HG03460 (cell line): ENCODE measurements around the gene CD8B2.
"Not testable (repeated sequence)": the region's sequence is repeated elsewhere in the genome, so short reads cannot be mapped to it uniquely, and the experiment has no call there.

Experiments
- ATAC-seq: cut with Tn5 transposase; IDR thresholded peaks from one replicate; pipeline ENCODE4 v1.9.1; 2021; ENCODE audit not compliant: unreplicated experiment

Gene CD8B2

DNA sequence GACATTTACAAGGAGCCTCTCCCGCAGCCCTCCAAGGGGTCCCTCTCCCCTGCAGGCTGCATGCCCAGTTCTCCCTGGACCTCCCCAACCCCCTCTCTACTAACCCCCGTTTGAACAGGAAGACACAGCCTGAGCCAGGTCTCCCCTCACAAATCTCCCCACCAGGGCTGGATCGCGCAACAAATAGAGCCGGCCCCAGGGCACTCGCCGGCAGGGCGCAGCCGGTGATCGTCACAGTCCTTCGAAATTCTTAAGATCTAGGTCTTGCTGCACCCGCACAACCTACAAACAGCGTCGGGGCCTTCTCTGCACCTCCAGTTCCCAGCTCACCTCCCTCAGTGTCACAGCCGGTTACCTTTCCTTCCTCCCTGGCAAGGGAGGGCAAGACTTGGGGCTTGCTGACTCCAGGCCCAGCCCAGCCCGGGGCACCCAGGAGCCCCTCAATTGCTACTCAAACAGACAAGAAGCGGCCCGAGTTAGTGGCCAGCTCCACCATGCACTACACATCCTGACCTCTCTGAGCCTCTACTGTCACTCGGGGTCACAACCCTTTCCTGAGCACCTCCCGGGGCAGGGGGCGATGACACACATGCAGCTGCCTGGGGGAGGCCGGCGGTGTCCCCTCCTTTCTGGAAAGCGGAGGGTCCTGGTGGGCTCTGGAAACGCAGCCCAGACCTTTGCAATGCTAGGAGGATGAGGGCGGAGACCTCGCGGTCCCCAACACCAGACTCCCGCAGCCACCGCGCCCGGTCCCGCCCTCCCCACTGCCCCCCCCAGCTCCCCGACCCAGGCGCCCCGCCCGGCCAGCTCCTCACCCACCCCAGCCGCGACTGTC is at the start of gene CD8B2:
TSS of gene CD8B2 (plus strand) at position 814 of the 835 bp plus-strand sequence. CDS start 63 bp downstream, outside the sequence.
- ATAC-seq, result not testable (repeated sequence)

DNA sequence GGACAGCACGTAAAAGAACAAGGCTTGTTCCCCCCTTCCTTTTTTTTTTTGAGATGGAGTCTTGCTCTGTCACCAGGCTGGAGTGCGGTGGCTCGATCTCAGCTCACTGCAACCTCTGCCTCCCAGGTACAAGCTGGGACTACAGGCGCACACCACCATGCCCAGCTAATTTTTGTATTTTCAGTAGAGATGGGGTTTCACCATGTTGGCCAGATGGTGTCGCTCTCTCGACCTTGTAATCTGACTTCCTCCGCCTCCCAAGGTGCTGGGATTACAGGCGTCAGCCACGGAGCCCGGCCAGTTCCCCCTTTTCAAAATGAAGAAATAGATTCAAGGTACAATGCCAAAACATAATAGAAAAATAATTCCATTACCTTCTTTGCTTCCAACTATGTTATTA is 25.3 kb upstream of the CD8B2 start:
- ATAC-seq, result not testable (repeated sequence)

DNA sequence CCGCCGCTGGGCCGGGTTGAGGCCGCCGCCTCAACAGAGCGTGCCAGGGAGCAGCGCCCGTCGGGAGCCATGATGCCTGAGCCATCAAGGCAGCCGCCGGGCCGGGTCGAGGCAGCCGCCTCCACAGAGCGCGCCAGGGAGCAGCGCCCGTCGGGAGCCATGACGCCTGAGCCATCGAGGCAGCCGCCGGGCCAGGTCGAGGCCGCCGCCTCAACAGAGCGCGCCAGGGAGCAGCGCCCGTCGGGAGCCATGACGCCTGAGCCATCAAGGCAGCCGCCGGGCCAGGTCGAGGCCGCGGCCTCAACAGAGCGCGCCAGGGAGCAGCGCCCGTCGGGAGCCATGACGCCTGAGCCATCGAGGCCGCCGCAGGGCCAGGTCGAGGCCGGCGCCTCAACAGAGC is 19.6 kb upstream of the CD8B2 start:
- ATAC-seq, result not testable (repeated sequence)

DNA sequence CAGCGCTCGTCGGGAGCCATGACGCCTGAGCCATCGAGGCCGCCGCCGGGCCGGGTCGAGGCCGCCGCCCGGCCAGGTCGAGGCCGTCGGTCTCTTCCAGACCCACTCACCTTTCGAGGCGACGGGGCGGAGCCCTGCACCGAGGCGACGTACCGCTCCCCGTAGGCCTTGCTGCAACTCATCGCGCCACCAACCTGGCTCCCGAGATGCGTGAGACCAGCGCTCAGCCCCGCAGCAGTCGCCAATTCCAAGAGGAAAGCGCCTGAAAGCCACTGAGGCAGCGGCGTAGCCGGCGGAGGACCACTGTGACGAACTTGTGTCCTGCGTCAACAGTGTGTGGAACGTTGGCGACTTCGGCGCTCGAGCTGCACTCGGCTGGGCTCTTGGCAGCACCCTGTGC is 19.1 kb upstream of the CD8B2 start, which contains the start of gene RGPD3:
TSS of gene RGPD3 (minus strand) at position 307 of the 400 bp plus-strand sequence. CDS start at position 182, 125 bp downstream.
- not testable (repeated sequence) for ATAC-seq

DNA sequence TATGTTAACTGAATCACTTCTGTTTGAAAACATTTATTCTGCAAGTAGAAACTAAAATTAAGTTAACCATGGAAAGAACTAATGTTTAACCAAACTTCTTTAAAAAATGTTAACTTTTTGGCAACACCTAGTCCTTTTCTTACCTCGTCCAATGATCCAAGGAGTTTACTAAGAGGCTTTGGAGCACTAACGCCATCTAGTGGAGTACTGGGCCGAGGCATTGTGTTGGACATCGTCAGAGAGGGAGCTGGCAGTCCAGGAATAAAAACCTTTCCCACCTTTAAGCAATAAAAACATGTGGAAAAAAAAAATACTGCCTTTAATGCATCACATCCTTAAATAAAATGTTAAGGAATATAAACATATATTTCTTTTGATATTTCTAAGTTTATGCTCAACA is 16.5 kb upstream of the CD8B2 start:
- ATAC-seq, result not testable (repeated sequence)

DNA sequence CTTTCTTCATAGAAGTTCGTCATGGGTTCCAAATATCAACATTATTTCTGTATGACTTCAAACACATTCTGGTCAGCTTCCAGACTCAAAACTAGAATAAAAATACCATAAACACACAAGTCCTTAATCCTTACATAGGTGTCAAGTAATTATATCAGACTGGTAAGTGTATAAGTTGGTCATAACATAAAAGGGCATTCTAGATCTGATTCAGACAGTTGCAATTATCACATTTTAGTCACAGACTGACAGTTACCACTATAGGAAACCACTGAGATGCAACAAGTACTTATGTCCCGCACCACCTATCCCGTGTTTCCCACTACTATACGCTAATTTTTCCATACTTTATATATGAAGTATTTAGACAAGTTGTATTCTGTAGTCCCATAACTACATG is 9.5 kb upstream of the CD8B2 start:
- not testable (repeated sequence) for ATAC-seq

DNA sequence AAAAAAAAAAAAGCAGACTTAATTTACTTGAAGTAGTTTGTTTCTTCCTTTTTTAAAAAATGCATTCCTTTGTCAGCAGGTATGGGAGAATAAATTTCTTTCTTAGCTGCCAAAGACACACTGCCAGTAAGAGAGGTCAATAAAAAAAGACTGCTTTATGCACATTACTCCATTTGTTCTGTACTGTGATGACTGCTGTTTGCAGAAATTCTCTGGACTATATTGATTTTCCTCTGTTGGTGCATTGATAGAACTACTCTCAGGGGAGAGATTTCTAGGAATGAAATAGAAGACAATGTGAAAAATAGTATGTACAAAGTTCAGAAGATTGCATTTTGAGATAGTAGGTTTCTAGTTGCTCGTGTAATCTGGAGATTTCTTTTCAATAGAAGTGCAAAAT is 7.6 kb upstream of the CD8B2 start:
- not testable (repeated sequence) for ATAC-seq

DNA sequence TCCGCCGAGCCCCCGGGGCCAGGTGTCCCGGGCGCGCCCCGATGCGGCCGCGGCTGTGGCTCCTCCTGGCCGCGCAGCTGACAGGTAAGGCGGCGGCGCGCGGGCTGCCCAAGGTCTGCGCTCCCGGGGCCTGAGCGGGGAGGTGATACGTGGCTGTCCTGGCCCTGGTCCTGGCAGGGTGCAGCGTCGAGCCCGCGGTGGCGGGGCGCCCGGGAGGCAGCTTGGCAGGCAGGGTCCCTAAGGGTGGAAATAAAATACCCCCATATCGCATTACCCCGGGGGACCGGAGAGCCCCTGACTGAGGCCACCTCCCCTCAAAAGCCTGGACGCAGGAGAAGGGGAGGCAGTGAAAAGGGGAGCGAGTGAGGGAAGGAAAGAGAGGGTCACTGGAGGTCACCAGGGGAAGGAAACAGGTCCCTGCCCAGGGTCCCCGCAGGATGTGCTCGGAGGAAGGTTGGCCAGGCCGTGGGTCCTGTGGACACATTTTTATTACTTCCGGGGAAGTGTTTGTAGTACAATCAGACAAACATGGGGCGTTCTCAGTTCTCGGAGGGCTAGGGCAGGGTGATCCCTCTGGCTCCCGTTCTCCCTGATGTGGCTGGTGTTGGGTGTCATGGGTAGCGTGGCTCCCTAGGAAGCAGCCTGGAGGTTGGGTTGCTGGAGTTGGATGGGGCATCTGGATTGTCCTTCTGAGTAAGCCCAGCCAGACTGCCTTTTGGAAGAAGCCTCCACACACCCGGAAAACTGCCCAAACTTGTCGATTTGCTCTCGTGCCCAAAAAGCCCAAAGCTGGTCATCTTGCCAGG is 425 bp downstream of the CD8B2 start:
- ATAC-seq, result not testable (repeated sequence)

DNA sequence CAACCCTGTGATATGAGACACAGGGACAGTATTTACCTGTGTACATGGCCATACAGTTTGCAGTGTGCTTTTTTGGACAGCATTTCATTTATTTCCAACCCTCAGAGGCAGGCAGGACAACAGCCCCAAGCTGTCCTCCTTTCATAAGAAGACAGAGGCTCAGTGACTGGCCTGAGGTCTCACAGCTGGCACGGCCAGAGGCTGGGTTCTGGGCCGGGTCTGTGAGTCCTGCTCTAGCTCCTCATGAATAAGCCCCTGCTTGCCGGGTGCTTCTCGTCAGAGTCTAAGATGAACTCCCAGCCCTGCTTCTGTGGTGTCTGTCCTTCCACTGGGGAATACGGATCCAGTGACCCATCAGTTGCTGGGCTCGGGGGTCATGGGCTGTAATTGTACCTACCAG is 2.5 kb downstream of the CD8B2 start:
- ATAC-seq, result not testable (repeated sequence)

DNA sequence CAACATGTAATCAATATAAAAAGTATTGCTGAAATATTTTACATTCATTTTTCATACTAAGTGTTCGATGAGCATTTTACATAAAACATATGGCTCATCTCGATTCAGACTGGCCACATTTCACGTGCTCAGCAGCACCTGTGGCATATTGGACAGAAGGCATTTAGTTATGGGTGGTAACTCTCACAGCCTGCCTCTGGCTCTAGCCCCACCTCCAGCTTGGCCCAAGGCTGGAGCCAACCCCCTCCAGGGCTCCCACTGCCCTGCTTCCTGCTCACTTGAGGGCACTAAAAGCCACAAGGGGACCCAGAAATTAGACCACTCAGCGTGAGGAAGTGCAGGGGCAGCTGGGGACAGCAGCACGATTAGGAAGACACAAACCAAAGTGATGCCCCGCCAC is 5.2 kb downstream of the CD8B2 start:
- not testable (repeated sequence) for ATAC-seq

DNA sequence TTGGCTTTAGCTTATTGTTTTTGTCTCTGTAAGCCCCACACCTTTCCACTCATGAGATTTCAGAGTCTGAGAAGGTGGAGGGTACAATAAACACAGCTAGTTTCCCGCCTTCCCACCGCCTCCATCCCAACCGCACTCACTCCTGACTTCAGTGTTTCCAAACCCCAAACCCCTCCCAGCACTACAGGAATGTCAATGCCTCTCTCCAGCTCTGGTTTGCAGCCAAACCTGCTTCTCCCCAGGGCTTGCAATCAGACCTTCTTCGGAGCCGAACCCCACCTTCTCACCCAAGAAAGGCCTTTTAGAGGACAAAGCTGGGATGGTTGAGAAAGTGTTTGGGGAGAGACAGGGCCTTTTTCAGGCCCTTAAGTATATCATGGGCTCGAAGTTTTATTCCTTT is 5.7 kb downstream of the CD8B2 start:
- ATAC-seq, result not testable (repeated sequence)

DNA sequence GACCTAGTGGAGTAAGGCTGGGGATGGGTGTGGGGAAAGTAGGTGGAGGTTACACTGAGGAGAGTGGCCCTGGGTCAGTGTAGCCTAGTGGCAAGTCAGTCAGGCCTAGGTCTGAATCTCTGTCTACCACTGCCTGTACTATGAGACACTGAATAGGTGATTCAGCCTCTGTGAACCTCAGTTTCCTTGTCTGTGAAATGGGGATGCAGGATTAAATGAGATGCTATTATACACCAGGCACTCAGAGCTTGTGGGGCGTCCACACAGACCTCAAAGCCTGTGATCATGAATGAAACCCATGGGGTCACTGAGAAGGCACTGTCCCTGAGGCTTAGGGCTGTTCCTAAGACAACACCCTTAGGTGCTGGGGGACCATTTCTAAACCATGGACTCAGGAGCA is 11.4 kb downstream of the CD8B2 start:
- ATAC-seq, result not testable (repeated sequence)

DNA sequence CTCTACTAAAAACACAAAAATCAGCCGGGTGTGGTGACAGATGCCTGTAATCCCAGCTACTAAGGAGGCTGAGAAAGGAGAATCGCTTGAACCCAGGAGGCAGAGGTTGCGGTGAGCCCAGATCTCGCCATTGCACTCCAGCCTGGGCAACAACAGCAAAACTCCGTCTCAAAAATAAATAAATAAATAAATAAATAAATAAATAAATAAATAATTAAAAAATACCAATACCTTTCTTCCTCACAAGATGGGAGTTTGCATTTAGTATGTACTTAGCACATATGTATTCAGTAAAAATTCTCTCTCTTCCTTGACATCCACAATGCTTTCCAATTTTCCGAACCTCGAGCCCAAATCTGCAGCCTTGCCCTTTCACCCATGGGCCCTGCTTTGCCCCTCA is 13.2 kb downstream of the CD8B2 start:
- not testable (repeated sequence) for ATAC-seq

DNA sequence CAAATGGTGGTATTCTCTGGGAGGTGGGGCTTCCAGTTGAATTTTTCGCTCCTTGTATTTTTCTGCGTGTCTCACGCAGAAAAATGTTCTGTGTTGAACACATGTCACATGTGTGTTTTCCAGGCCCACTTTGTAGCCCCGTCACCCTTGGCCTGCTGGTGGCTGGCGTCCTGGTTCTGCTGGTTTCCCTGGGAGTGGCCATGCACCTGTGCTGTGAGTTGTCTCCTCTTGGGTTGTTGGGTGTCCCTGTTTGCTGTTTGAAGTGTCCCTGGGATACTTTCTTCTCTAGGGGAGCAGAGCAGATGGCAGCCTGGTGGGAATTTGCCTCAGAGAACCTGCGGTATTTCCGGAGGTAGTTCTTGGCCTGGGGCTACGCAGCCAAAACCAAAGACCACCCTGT is 15.2 kb downstream of the CD8B2 start:
- not testable (repeated sequence) for ATAC-seq

DNA sequence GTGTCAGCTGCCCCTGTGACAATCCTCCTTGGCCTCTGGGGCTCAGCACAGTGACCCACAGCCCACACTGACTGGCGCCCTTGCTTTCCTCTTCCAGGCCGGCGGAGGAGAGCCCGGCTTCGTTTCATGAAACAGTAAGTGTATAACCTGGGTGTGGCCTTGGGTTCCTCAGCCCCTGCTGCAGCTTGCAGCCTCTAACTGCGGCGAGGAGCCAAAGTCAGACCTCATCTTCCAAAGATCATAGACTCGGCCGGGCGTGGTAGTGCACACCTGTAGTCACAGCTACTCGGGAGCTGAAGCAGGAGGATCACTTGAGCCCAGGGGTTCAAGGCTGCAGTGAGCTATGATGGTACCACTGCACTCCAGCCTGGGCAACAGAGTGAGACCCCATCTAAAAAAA is 17.0 kb downstream of the CD8B2 start:
- not testable (repeated sequence) for ATAC-seq

DNA sequence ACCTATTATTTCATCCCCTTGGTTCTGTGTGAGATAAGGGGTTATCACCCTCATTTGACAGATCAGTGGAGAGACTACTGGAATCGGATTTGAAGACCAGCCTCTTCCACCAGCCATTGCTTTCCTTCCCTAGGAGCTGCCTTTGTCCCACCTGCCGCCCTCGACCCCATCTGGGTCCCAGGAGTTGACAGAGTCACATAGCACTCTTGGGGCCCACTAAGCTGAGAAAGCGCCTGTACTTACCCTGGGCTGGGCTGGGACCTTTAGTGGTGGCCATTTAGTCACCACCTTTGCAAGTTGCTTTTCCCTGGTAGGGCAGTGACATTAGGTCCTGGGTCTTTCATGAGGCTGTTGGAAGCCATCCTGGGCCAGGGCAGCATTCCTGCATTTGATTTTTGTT is 17.6 kb downstream of the CD8B2 start:
- not testable (repeated sequence) for ATAC-seq

DNA sequence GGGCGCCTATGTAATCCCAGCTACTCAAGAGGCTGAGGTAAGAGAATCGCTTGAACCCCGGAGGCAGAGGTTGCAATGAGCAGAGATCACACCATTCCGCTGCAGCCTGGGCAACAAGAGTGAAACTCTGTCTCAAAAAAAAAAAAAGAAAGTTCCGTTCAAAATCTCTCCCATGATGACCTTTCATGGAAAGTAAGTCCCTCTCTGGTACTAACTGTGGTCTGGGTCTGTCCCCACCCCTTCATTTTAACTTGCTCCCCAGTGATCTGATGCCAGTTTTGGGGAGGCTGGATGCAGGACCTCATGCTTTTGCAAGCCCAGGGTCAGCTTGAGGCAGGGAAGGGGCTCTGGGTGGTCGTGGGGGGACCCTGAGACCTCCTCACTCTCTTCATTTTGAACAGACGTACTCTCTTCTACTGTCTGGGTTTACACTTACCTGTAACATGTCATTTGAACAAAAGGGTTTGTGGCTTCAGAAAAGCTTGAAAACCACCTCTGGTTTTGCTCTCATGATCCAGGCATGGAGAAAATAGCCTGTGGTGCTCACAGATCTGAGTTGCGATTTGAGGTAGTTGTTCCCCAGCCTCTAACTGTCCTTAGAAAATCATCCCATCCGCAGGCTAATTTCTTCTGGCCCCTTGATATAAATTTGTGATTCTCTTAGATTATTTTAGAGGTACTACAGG is 19.0 kb downstream of the CD8B2 start:
- not testable (repeated sequence) for ATAC-seq

DNA sequence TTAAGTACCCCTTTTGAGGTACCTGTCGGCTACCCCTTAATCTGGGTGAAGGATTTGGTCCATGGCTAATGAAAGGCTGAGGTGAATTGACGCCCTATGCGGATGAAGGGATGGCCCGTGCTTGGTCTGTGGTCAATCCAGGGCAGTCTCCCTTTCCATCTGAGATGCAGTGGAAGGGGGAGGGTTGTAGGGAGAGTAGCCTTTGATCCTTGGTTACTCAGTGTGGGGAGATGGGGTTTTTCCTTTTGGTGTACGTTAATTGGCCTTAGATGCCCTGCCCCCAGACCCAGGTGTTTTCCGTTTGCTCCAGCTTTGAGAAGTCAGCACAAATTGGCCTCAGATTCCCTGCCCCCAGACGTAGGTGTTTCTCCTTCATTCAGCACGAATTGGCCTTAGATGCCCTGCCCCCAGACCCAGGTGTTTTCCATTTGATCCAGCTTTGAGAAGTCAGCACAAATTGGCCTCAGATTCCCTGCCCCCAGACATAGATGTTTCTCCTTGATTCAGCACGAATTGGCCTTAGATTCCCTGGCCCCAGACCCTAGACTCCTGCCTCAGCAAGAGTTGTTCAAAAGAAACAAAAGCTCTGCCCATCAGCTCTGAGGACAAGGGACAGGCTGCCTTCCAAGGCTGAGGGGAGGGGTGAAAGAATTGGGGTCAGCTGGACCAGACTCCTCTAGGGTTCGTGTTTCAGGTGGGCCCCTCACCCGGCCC is 21.7 kb downstream of the CD8B2 start:
- ATAC-seq, result not testable (repeated sequence)

DNA sequence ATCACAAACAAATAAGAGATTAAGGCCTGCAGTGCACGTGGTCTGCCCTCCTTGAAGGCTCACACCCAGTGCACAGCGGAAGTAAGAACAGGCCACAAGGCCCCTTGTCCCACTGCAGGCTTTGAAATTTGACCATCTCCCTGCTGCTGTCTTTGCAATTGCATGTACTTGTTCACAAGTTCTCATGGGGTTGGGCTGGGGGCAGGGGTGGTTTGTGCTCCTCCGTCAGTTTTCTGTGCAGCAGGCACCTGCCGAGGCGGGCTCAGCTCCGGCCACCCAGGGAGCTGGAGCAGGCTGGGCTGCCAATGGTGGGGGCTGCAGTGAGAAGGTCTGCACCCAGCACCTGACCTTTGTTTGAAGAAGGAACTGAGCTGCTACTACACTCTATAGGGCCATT is 22.2 kb downstream of the CD8B2 start:
- ATAC-seq, result not testable (repeated sequence)

DNA sequence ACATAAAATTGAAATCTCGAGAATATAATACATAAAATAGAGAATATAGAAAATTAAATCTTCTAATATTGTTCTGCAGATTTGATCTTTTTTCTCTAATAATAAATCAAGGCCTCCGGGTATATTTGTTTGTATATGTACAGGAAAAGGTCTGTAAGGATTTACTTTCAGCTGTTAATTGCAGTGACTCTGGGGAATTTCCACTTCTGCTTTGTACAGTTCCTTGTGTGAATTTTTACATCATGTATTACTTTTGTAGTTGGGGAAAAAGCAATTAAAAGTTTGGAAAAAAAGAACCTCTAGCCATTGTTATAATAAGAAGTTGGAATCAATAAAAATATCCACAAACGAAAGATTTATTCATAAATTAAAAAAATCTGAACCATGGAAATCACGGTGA is 23.6 kb downstream of the CD8B2 start:
- ATAC-seq, result not testable (repeated sequence)
